ENCODE measurements around the gene CIPC.

CIPC gene

DNA sequence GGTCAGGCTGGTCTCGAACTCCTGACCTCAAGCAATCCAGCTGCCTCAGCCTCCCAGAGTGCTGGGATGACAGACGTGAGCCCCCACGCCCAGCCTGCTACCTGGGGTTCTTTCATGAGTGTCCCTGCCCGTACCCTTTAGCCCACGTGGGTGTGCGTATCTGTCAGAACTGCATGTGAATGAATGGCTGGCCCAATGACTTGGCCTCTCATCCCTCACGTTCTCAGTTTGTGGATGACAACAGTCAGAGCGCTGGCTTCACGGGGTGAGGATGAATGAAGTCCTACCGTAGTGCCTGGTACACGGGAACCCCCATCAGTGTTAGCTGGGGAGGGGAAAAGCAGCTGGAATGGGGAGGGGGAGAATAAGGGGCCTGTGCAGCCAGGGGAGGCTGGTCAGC, 59.7 kb downstream of the CIPC start:
- TF ChIP-seq, protein P1, sequence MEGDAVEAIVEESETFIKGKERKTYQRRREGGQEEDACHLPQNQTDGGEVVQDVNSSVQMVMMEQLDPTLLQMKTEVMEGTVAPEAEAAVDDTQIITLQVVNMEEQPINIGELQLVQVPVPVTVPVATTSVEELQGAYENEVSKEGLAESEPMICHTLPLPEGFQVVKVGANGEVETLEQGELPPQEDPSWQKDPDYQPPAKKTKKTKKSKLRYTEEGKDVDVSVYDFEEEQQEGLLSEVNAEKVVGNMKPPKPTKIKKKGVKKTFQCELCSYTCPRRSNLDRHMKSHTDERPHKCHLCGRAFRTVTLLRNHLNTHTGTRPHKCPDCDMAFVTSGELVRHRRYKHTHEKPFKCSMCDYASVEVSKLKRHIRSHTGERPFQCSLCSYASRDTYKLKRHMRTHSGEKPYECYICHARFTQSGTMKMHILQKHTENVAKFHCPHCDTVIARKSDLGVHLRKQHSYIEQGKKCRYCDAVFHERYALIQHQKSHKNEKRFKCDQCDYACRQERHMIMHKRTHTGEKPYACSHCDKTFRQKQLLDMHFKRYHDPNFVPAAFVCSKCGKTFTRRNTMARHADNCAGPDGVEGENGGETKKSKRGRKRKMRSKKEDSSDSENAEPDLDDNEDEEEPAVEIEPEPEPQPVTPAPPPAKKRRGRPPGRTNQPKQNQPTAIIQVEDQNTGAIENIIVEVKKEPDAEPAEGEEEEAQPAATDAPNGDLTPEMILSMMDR (IDR thresholded peaks at IDR 0.05; ENCODE audit: low read depth, low read length): no peak
- no peak for DNase-seq (ENCODE audit: extremely low read depth, low read depth)

GRCh38 chr14:77158175-77158881, 60.3 kb downstream of the CIPC start:
- TF ChIP-seq, protein P1 (IDR thresholded peaks at IDR 0.05; ENCODE audit: low read depth, low read length): no peak
- DNase-seq (ENCODE audit: extremely low read depth, low read depth): peak; percentile 24

DNA sequence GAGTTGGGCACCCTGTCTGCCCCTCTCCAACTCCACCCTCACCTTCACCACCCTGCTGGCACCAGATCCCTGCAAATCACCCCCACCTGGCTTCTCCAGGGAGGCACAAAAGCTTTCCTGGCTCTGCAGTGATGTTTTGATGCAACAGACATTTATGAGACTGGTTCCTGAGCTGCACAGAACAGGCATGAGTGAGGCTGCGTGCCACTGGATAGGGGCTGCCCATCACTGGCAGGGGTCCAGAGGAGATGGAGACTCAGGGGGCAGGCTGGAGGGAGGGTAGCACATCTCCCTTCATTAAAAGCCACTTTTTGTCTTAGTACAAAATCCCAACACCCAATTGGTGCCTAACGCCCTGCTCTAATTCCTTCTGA, 60.8 kb downstream of the CIPC start:
- no peak for DNase-seq (ENCODE audit: extremely low read depth, low read depth)
- TF ChIP-seq, protein P1 (IDR thresholded peaks at IDR 0.05; ENCODE audit: low read depth, low read length): no peak

GRCh38 chr14:77161011-77161410, 63.0 kb downstream of the CIPC start:
- no peak for DNase-seq (ENCODE audit: extremely low read depth, low read depth)
- TF ChIP-seq, protein P1 (IDR thresholded peaks at IDR 0.05; ENCODE audit: low read depth, low read length): no peak

All from AG09319 (cell line).